Astrocyte (in vitro differentiated cells and primary cell): Measurements from ENCODE around the gene ABHD12. TPM values are rescaled to one million over a fixed set of nuclear protein-coding genes. Genes with fewer than 3 reads are reported as not detected.

ENCODE experiments used
- DNase-seq: peaks from one replicate; pipeline ENCODE4 v3.0.0-alpha.2; 2010; ENCODE audit warnings: low read depth
- FAIRE-seq: peaks from 2 replicates; lab custom pipeline; 2011; peaks lifted over from hg19 to GRCh38; lab: Jason Lieb, UNC
- H2AFZ ChIP-seq: 2 replicates; pipeline ENCODE4 v1.6.0; 2012; ENCODE audit warnings: low read depth, low read length, inconsistent platforms
- H3K27ac ChIP-seq: 2 replicates; pipeline ENCODE4 v1.5.1; 2011; ENCODE audit warnings: low read depth, low read length, inconsistent platforms
- H3K27me3 ChIP-seq: 2 replicates; pipeline ENCODE4 v1.6.0; 2011; ENCODE audit warnings: low read length, inconsistent platforms; ENCODE audit not compliant: insufficient read depth
- H3K36me3 ChIP-seq: 2 replicates; pipeline ENCODE4 v1.5.1; 2011; ENCODE audit warnings: low read length, inconsistent platforms; ENCODE audit not compliant: insufficient read depth
- H3K4me1 ChIP-seq: 2 replicates; pipeline ENCODE4 v1.5.1; 2011; ENCODE audit warnings: low read length, inconsistent platforms; ENCODE audit not compliant: insufficient read depth
- H3K4me2 ChIP-seq: 2 replicates; pipeline ENCODE4 v1.6.0; 2012; ENCODE audit warnings: low read length, inconsistent platforms
- H3K4me3 ChIP-seq: 2 replicates; pipeline ENCODE4 v1.5.1; 2011; ENCODE audit warnings: low read depth, mild to moderate bottlenecking, low read length, inconsistent platforms; ENCODE audit not compliant: insufficient read depth
- H3K79me2 ChIP-seq: 2 replicates; pipeline ENCODE4 v1.6.0; 2012; ENCODE audit warnings: mild to moderate bottlenecking, low read length, inconsistent platforms; ENCODE audit not compliant: insufficient read depth
- H3K9ac ChIP-seq: 2 replicates; pipeline ENCODE4 v1.6.0; 2012; ENCODE audit warnings: mild to moderate bottlenecking, low read length, inconsistent platforms
- H3K9me3 ChIP-seq: 2 replicates; pipeline ENCODE4 v1.5.1; 2012; ENCODE audit warnings: low read depth, mild to moderate bottlenecking, low read length, inconsistent platforms; ENCODE audit not compliant: insufficient read depth
- H4K20me1 ChIP-seq: 2 replicates; pipeline ENCODE4 v1.6.0; 2012; ENCODE audit warnings: low read length, inconsistent platforms; ENCODE audit not compliant: insufficient read depth
- H3K27ac Mint-ChIP-seq: one replicate; pipeline ENCODE4 v1.8.0; 2021; ENCODE audit warnings: mild to moderate bottlenecking, mixed read lengths; ENCODE audit not compliant: unreplicated experiment
- H3K27me3 Mint-ChIP-seq: one replicate; pipeline ENCODE4 v1.8.0; 2021; ENCODE audit warnings: low read depth, mixed read lengths; ENCODE audit not compliant: unreplicated experiment
- H3K36me3 Mint-ChIP-seq: one replicate; pipeline ENCODE4 v1.8.0; 2021; ENCODE audit warnings: low read depth, mixed read lengths; ENCODE audit not compliant: unreplicated experiment
- H3K4me1 Mint-ChIP-seq: one replicate; pipeline ENCODE4 v1.8.0; 2021; ENCODE audit warnings: low read depth, mixed read lengths; ENCODE audit not compliant: unreplicated experiment
- H3K4me3 Mint-ChIP-seq: one replicate; pipeline ENCODE4 v1.8.0; 2021; ENCODE audit warnings: mild to moderate bottlenecking, moderate library complexity, mixed read lengths; ENCODE audit not compliant: unreplicated experiment
- H3K9me3 Mint-ChIP-seq: one replicate; pipeline ENCODE4 v1.8.0; 2021; ENCODE audit warnings: mild to moderate bottlenecking, mixed read lengths; ENCODE audit not compliant: unreplicated experiment
- CTCF ChIP-seq: IDR thresholded peaks from 2 replicates; pipeline ENCODE4 v1.5.1; 2011; ENCODE audit warnings: low read depth, mild to moderate bottlenecking, inconsistent platforms, low read length, moderate library complexity; ENCODE audit not compliant: insufficient read depth
- EZH2 ChIP-seq: IDR thresholded peaks from 2 replicates; pipeline ENCODE4 v1.6.1; 2012; ENCODE audit warnings: mild to moderate bottlenecking, low read length, inconsistent platforms; ENCODE audit not compliant: insufficient read depth
- total RNA-seq: library from RNA; stranded (reverse); gene quantifications from 2 replicates; pipeline ENCODE4 v1.2.1, GENCODE V29; 2021

The ABHD12 gene
- total RNA-seq, 1 donor from 2014 or later = 98.1 TPM

- Histone ChIP-seq H3K9me3 (no peaks in the 10 kb centered on the region), H3K9ac (no peak overlapping the region), H3K27ac (no peak overlapping the region), H3K4me1 (peaks cover 4% of the 10 kb centered on the region), H3K36me3 (peaks cover 23% of the 10 kb centered on the region), H4K20me1 (peaks cover 33% of the 10 kb centered on the region), H3K4me2 (no peak overlapping the region), H3K79me2 (peaks cover 6% of the 10 kb centered on the region), H2AFZ (no peak overlapping the region), H3K27me3 (no peaks in the 10 kb centered on the region), H3K4me3 (no peak overlapping the region)
- Mint-ChIP-seq H3K9me3 (no peaks in the 10 kb centered on the region), H3K4me1 (peaks cover 6% of the 10 kb centered on the region), H3K27me3 (no peaks in the 10 kb centered on the region), H3K27ac (peak overlapping the region; percentile 42), H3K4me3 (no peak overlapping the region), H3K36me3 (peaks cover 18% of the 10 kb centered on the region)
- FAIRE-seq (no peak), DNase-seq (no peak)
- TF ChIP-seq CTCF (no peak), EZH2 (no peak)
Observed at GRCh38 chr20:25293507-25293906, 97.1 kb downstream of the ABHD12 start.

GRCh38 chr20:25292176-25292891 is 98.3 kb downstream of the ABHD12 start:
- Histone ChIP-seq H3K4me2 (no peak overlapping the region), H3K9me3 (no peaks in the 10 kb centered on the region), H2AFZ (no peak overlapping the region), H3K79me2 (peaks cover 9% of the 10 kb centered on the region), H3K27me3 (no peaks in the 10 kb centered on the region), H3K4me1 (peaks cover 4% of the 10 kb centered on the region), H3K36me3 (peaks cover 18% of the 10 kb centered on the region), H3K4me3 (no peak overlapping the region), H3K9ac (no peak overlapping the region), H3K27ac (no peak overlapping the region), H4K20me1 (peaks cover 40% of the 10 kb centered on the region)
- H3K27me3 Mint-ChIP-seq = no peaks in the 10 kb centered on the region
- peaks cover 20% of the 10 kb centered on the region for H3K36me3 Mint-ChIP-seq
- H3K9me3 Mint-ChIP-seq = no peaks in the 10 kb centered on the region
- H3K4me3 Mint-ChIP-seq = no peak overlapping the region
- FAIRE-seq (no peak), DNase-seq (no peak)
- TF ChIP-seq EZH2 (no peak), CTCF (no peak)
- H3K4me1 Mint-ChIP-seq = peaks cover 6% of the 10 kb centered on the region
- peak overlapping the region; percentile 34 for H3K27ac Mint-ChIP-seq

- Mint-ChIP-seq H3K4me3 (no peak overlapping the region), H3K27me3 (no peaks in the 10 kb centered on the region), H3K4me1 (peaks cover 6% of the 10 kb centered on the region), H3K27ac (peak overlapping the region; percentile 12), H3K36me3 (peaks cover 26% of the 10 kb centered on the region), H3K9me3 (no peaks in the 10 kb centered on the region)
- no peaks in the 10 kb centered on the region for H3K9me3 ChIP-seq
- peaks cover 11% of the 10 kb centered on the region for H3K79me2 ChIP-seq
- no peak overlapping the region for H3K27ac ChIP-seq
- H3K4me2 ChIP-seq = no peak overlapping the region
- peaks cover 4% of the 10 kb centered on the region for H3K4me1 ChIP-seq
- H3K27me3 ChIP-seq = no peaks in the 10 kb centered on the region
- H2AFZ ChIP-seq = no peak overlapping the region
- FAIRE-seq (no peak), DNase-seq (no peak)
- H3K9ac ChIP-seq = no peak overlapping the region
- no peak overlapping the region for H3K4me3 ChIP-seq
- TF ChIP-seq CTCF (no peak), EZH2 (no peak)
- peaks cover 19% of the 10 kb centered on the region for H3K36me3 ChIP-seq
- peaks cover 37% of the 10 kb centered on the region for H4K20me1 ChIP-seq
Observed at GRCh38 chr20:25291432-25292133, 99.1 kb downstream of the ABHD12 start.
